DLD1 (cell line): ENCODE results near the gene MMP14.
"Not testable (repeated sequence)": the region's sequence is repeated elsewhere in the genome, so short reads cannot be mapped to it uniquely, and the experiment has no call there.

ENCODE experiments used
- in situ Hi-C: cut with HindIII; loops from 2 replicates; pipeline ENCODE4 v1.10.0; 2017; ENCODE audit warnings: low sequenced_read_pairs

The MMP14 gene

DNA sequence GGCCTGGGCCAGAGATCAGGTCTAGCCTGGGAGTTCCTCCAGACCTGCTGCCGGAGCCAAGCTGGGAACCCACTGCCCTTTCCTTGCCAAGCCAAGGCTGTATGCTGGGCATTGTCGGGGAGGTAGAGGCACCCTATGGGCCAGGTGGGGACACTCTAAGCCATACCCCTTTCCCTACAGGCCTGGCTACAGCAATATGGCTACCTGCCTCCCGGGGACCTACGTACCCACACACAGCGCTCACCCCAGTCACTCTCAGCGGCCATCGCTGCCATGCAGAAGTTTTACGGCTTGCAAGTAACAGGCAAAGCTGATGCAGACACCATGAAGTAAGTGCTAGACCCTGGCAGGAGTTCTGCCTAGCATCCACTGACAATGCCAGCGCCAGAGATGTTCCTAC, 4.9 kb downstream of the MMP14 start:
- in situ Hi-C loops, result no loop called here

GRCh38 chr14:22841769-22842168, 5.4 kb downstream of the MMP14 start:
- in situ Hi-C loops, result no loop called here

DNA sequence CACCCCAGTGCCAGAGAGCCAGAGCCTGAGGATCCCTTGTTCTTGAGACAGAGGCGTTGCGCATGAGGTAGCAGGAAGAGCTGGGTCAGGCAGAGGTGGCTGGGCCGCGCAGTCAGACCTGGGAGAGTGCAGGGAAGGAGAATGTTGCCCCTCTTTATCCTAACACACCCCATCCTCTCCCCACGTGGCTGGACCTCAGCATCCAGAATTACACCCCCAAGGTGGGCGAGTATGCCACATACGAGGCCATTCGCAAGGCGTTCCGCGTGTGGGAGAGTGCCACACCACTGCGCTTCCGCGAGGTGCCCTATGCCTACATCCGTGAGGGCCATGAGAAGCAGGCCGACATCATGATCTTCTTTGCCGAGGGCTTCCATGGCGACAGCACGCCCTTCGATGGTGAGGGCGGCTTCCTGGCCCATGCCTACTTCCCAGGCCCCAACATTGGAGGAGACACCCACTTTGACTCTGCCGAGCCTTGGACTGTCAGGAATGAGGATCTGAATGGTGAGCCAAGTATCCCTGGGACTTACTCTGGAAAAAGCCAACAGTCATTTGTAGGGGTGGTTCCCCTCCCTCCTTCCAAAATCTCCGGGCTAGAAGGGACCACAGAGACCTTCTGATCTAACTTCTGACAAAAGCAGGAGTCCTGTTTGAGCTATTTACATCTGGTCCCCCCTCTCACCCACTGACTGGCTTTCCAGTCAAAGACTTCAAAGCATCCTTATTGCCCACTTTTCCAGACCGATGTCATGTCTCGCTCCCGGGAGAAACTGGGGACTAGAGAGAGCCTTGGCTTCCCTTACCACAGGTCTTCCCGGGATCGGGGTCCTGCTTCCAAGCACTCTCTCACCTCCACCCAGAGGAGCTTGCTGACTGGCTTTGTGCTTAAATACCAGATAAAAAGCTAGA, 6.1 kb downstream of the MMP14 start:
- in situ Hi-C loops, result no loop called here

DNA sequence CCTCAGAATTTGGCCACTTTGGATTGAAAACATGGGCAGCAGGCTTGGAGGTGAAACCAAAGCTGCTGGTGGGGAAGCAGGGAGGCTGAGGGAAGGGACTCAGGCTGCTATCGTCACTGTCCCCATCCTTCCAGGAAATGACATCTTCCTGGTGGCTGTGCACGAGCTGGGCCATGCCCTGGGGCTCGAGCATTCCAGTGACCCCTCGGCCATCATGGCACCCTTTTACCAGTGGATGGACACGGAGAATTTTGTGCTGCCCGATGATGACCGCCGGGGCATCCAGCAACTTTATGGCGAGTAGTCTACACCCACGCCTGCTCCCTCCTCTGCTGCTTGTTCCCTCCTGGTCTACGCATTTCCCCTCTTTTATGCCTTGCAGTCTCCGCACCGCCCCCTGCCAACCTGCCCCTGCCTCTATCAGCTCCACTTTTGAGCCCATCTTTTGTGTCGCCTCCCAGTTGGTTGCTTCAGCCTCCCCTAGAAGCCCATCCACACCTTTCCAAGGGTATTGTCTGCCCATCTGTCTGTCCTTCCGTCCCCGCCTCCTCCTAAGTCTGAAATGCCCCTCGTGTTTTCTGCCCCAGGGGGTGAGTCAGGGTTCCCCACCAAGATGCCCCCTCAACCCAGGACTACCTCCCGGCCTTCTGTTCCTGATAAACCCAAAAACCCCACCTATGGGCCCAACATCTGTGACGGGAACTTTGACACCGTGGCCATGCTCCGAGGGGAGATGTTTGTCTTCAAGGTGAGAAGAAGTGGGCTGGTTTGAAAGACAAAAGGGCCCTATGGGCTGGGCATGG, 6.9 kb downstream of the MMP14 start:
- in situ Hi-C loops, result no loop called here

GRCh38 chr14:22844221-22845102, 8.1 kb downstream of the MMP14 start:
- in situ Hi-C loops, result no loop called here

- in situ Hi-C loops, result no loop called here
Measured at GRCh38 chr14:22845103-22845394, 8.7 kb downstream of the MMP14 start.

DNA sequence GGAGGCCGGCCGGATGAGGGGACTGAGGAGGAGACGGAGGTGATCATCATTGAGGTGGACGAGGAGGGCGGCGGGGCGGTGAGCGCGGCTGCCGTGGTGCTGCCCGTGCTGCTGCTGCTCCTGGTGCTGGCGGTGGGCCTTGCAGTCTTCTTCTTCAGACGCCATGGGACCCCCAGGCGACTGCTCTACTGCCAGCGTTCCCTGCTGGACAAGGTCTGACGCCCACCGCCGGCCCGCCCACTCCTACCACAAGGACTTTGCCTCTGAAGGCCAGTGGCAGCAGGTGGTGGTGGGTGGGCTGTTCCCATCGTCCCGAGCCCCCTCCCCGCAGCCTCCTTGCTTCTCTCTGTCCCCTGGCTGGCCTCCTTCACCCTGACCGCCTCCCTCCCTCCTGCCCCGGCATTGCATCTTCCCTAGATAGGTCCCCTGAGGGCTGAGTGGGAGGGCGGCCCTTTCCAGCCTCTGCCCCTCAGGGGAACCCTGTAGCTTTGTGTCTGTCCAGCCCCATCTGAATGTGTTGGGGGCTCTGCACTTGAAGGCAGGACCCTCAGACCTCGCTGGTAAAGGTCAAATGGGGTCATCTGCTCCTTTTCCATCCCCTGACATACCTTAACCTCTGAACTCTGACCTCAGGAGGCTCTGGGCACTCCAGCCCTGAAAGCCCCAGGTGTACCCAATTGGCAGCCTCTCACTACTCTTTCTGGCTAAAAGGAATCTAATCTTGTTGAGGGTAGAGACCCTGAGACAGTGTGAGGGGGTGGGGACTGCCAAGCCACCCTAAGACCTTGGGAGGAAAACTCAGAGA, 9.6 kb downstream of the MMP14 start:
- in situ Hi-C loops, result no loop called here

- in situ Hi-C loops, result no loop called here
Measured at GRCh38 chr14:22846811-22847307, 10.5 kb downstream of the MMP14 start.

- in situ Hi-C loops, result no loop called here
Measured at GRCh38 chr14:22847661-22848341, 11.4 kb downstream of the MMP14 start.

GRCh38 chr14:22848351-22849164, 12.2 kb downstream of the MMP14 start:
- in situ Hi-C loops, result no loop called here

DNA sequence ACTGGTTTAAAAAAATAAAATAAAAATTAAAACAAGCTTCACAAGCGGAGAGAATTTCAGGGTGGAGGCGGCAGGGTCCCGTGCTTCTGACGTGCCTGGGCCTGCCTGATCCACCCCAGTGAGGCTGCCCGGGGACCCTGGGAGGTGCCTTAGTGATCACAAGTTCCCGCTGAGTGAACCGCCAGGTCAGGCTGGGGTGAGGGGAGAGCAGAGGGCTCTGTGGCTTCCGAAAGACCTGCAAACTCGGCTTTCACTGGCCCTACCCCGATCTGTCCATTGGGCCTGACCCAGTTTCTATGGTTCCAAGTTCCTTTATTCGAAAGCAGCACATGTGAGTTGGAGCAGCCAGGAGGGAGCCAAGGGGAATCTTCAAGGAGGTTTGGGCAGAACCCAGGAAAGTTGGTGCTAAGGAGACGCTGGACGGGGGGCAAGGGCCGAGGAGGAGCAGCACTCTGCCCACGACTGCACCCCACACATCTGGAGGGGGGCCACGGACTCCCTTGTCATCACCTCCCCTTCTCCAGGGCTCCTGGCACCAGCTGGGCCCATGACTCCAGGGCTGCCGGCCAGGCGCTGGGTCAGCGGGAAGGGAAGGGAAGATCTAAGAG, 12.9 kb downstream of the MMP14 start:
- in situ Hi-C loops, result no loop called here

DNA sequence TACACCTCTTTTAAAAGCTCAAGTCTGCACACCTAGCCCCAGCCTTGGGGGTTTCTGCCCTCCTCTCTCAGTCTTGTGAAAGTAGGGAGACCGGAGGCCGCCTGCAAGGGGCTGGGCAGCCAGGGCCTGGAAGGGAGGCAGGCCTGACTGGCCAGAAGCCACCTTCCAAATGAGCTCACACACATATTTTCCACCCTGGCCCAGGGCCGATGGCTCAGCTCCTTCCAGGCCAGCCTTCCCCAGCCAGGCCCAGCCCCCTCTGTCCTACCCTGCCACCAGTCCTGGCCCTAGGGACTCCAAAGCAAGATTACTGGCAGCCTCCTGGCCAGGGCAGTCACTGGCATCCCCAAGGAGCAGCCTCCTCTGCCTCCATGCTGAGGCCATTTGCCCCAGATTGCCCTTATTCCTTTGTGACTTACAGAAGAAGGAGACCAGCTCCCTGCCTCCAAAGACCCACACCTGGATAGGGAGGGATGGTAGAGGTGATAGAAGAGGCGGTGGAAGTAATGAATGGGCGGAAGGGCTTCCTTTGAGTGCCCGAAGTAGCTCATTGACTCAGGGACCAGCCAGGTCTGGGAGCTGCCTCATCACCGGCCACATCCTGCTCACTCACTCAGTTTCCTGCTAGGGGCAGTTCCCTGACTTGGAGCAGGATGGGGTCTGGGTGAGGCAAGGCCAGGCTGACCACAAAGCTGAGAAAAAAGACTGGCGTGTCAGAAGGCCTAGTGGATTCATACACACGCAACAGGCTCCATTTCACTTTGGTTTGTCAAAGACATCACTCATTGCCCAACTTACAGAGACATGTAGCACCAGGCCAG, 14.8 kb downstream of the MMP14 start:
- in situ Hi-C loops, result no loop called here

- in situ Hi-C loops, result not testable (repeated sequence)
Measured at GRCh38 chr14:22852178-22852577, 15.8 kb downstream of the MMP14 start.

GRCh38 chr14:22852599-22852939, 16.2 kb downstream of the MMP14 start:
- in situ Hi-C loops, result no loop called here

GRCh38 chr14:22852940-22853767, 16.8 kb downstream of the MMP14 start:
- in situ Hi-C loops, result no loop called here

GRCh38 chr14:22854296-22854695, 17.9 kb downstream of the MMP14 start:
- in situ Hi-C loops, result not testable (repeated sequence)
